ENCODE results near the gene TXNIP. TPM values are rescaled to one million over a fixed set of nuclear protein-coding genes. Genes with fewer than 3 reads are reported as not detected.

Gene TXNIP
- total and polyA plus RNA-seq, 7 donors: 326 to 4,609 (median 1,623) TPM

- intact Hi-C loops (cut with DNase I): no loop called here
- Histone ChIP-seq H3K27ac (peak overlapping the region; percentile 95 to 100 (median 96)), H3K4me3 (peak overlapping the region; percentile 54 to 70 (median 58)), H3K27me3 (no peaks in the 10 kb centered on the region), H3K4me1 (peaks cover 0 to 46% (median 39%) of the 10 kb centered on the region in 4 donors), H3K9me3 (no peaks in the 10 kb centered on the region), H3K36me3 (no peaks in the 10 kb centered on the region)
- TF ChIP-seq POLR2AphosphoS5 (IDR thresholded peaks at IDR 0.05): no peak
- TF ChIP-seq, protein P1, sequence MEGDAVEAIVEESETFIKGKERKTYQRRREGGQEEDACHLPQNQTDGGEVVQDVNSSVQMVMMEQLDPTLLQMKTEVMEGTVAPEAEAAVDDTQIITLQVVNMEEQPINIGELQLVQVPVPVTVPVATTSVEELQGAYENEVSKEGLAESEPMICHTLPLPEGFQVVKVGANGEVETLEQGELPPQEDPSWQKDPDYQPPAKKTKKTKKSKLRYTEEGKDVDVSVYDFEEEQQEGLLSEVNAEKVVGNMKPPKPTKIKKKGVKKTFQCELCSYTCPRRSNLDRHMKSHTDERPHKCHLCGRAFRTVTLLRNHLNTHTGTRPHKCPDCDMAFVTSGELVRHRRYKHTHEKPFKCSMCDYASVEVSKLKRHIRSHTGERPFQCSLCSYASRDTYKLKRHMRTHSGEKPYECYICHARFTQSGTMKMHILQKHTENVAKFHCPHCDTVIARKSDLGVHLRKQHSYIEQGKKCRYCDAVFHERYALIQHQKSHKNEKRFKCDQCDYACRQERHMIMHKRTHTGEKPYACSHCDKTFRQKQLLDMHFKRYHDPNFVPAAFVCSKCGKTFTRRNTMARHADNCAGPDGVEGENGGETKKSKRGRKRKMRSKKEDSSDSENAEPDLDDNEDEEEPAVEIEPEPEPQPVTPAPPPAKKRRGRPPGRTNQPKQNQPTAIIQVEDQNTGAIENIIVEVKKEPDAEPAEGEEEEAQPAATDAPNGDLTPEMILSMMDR (IDR thresholded peaks at IDR 0.05): no peak
- TF ChIP-seq POLR2A (IDR thresholded peaks at IDR 0.05): no peak
- no peak for TF ChIP-seq EP300 (IDR thresholded peaks at IDR 0.05)
- 1% methylated on average over 5 of the region's 5 CpGs for WGBS, 2 donors
- DNase-seq: no peak
Observed at GRCh38 chr1:145965119-145965744, 31.1 kb downstream of the TXNIP start.

- 1% methylated on average over 37 of the region's 37 CpGs for WGBS, 2 donors
- H3K4me3 ChIP-seq: peak within 1 kb of the TSS; percentile 54 to 70 (median 58)
- DNase-seq: peak; percentile 98
- H3K36me3 ChIP-seq: no peaks in the 10 kb centered on the region
- H3K27ac ChIP-seq: peak within 1 kb of the TSS; percentile 95 to 100 (median 96)
- peaks cover 0 to 53% (median 45%) of the 10 kb centered on the region in 4 donors for H3K4me1 ChIP-seq
- intact Hi-C loops (cut with DNase I): loop anchor here (5.0 kb wide), 1 partner anchor 33 kb away; the partner anchor contains the start of gene TXNIP
- no peaks in the 10 kb centered on the region for H3K27me3 ChIP-seq
- H3K9me3 ChIP-seq: no peaks in the 10 kb centered on the region
- peak; percentile 92 for TF ChIP-seq POLR2A (IDR thresholded peaks at IDR 0.05)
- peak; percentile 96 to 99 (median 98) for TF ChIP-seq POLR2AphosphoS5 (IDR thresholded peaks at IDR 0.05)
- TF ChIP-seq EP300 (IDR thresholded peaks at IDR 0.05): no peak
- TF ChIP-seq, protein P1 (IDR thresholded peaks at IDR 0.05): no peak
Observed at GRCh38 chr1:145964328-145965118, 31.9 kb downstream of the TXNIP start, which contains the start of the genes ANKRD34A and POLR3GL. Gene ANKRD34A (minus strand): TSS chr1:145964575. CDS start chr1:145961759, 2,816 bp downstream. Gene POLR3GL (plus strand): TSS chr1:145964690. CDS start chr1:145974866, 10,176 bp downstream.

DNA sequence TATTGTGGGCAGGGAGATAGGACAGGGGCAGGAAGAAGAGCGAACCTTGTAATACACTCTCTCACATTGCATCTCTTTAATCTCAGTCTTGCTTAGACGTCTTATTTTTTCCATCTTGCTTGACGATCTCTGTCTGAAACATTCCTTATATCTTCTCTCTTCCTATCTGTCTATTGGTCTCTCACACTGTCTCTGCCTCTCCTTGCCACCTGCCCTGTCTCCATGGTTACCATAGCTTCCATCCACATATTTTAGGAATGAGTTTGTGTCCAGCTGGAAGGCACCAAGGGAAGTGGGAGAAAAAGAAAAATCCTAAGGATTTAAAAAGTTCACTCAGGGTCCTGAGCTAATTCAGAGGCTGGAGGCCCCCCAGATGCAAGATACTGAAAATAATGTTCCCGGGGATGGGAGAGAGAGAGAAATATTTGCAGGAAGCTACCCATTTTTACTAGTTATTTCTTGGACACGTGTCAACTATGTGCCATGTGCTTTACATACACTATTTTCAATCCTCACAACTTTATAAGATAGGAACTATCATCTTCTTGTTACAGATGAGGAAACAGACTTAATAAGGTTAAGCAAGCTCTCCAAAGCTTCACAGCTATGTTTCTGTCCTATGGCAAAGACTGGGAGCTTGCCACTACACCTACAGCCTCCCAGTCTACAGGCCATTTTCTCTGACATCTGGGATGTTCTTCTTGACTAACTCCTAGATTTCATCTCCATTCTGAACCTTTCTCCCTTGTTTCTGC lies 32.9 kb downstream of the TXNIP start:
- TF ChIP-seq EP300 (IDR thresholded peaks at IDR 0.05) (no peak), POLR2AphosphoS5 (IDR thresholded peaks at IDR 0.05) (no peak), POLR2A (IDR thresholded peaks at IDR 0.05) (no peak)
- TF ChIP-seq, protein P1 (IDR thresholded peaks at IDR 0.05): no peak

More for the DNA sequence above, 32.9 kb downstream of the TXNIP start:
- no peaks in the 10 kb centered on the region for H3K27me3 ChIP-seq
- DNase-seq: no peak
- no peaks in the 10 kb centered on the region for H3K9me3 ChIP-seq
- H3K4me3 ChIP-seq: peak overlapping the region; percentile 54 to 70 (median 58)
- H3K27ac ChIP-seq: peak overlapping the region; percentile 95 to 100 (median 96)
- H3K4me1 ChIP-seq: peaks cover 0 to 63% (median 49%) of the 10 kb centered on the region in 4 donors
- WGBS, 2 donors: 21 to 40% methylated on average over 5 of the region's 5 CpGs
- intact Hi-C loops (cut with DNase I): loop anchor here (5.0 kb wide), 1 partner anchor 34 kb away; the partner anchor contains the start of gene TXNIP
- H3K36me3 ChIP-seq: no peaks in the 10 kb centered on the region
